ENCODE measurements around the gene RIBC1. TPM values are rescaled to one million over a fixed set of nuclear protein-coding genes. Genes with fewer than 3 reads are reported as not detected.

Gene RIBC1
- 1 to 10 TPM; 1.9 TPM for total RNA-seq
- 1 to 10 TPM; 2.6 to 6.4 (median 4.6) TPM for polyA plus RNA-seq (ENCODE audit: insufficient read length in 6 of 6)
- long read RNA-seq, donor 1, partial matches to known transcripts = 0 of 3 reads
- long read RNA-seq, donor 1, other reads (novel, unspliced or antisense) = 0 of 3 reads
- long read RNA-seq, donor 2, partial matches to known transcripts = 6 of 6 reads
- long read RNA-seq, donor 2, other reads (novel, unspliced or antisense) = 0 of 6 reads
- long read RNA-seq, donor 3 = 0 reads
- long read RNA-seq, donor 4, partial matches to known transcripts = 0 of 1 reads
- long read RNA-seq, donor 4, other reads (novel, unspliced or antisense) = 1 of 1 reads
- long read RNA-seq, donor 5, partial matches to known transcripts = 68 of 124 reads
- long read RNA-seq, donor 5, other reads (novel, unspliced or antisense) = 55 of 124 reads
- long read RNA-seq, donor 6, partial matches to known transcripts = 0 of 1 reads
- long read RNA-seq, donor 6, other reads (novel, unspliced or antisense) = 0 of 1 reads
- long read RNA-seq, donor 7 = 0 reads
- long read RNA-seq, donor 8, partial matches to known transcripts = 0 of 1 reads
- long read RNA-seq, donor 8, other reads (novel, unspliced or antisense) = 0 of 1 reads
- long read RNA-seq, donor 9 = 0 reads
- long read RNA-seq, donor 10, partial matches to known transcripts = 0 of 2 reads
- long read RNA-seq, donor 10, other reads (novel, unspliced or antisense) = 2 of 2 reads
- long read RNA-seq, donor 11, partial matches to known transcripts = 0 of 1 reads
- long read RNA-seq, donor 11, other reads (novel, unspliced or antisense) = 0 of 1 reads
- long read RNA-seq, donor 12, partial matches to known transcripts = 0 of 2 reads
- long read RNA-seq, donor 12, other reads (novel, unspliced or antisense) = 0 of 2 reads

DNA sequence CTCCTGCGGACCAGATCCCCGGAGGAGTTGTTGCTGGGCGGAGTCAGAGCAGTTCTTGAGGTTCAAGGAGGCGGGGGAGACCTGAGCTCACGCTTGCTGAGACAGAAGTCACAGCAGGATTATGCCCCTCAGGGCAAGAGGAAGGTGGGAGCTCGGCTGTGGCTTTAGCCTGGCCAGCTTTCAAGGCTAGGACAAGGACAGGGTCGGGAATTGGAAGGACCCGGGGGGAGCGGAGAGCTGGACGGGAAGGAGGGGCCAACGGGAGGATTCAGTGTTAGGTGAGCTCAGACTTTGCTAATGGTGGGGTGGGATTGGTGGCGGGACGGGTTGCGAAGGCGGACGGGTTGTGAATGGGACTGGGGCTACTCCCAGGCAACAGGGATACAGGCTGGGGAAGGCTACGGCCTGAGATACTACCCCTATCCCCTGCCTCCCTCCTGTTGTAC, at the start of gene RIBC1:
Gene RIBC1 (plus strand): TSS at position 13 of the 446 bp plus-strand sequence. CDS start 3,404 bp downstream, outside the sequence.
- Histone ChIP-seq H3K9me3 (no peaks in the 10 kb centered on the region), H3K4me3 (peak within 1 kb of the TSS; percentile 57 to 81), H3K27me3 (no peaks in the 10 kb centered on the region), H3K36me3 (peaks cover 0 to under 1% of the 10 kb centered on the region in 2 donors), H3K4me1 (peaks cover 9 to 19% of the 10 kb centered on the region in 2 donors), H3K27ac (peak within 1 kb of the TSS; percentile 87 to 90)
- intact Hi-C loops (cut with DNase I) = no loop called here
- DNase-seq = no peak
- ATAC-seq = peak; percentile 27
- TF ChIP-seq, protein P1, sequence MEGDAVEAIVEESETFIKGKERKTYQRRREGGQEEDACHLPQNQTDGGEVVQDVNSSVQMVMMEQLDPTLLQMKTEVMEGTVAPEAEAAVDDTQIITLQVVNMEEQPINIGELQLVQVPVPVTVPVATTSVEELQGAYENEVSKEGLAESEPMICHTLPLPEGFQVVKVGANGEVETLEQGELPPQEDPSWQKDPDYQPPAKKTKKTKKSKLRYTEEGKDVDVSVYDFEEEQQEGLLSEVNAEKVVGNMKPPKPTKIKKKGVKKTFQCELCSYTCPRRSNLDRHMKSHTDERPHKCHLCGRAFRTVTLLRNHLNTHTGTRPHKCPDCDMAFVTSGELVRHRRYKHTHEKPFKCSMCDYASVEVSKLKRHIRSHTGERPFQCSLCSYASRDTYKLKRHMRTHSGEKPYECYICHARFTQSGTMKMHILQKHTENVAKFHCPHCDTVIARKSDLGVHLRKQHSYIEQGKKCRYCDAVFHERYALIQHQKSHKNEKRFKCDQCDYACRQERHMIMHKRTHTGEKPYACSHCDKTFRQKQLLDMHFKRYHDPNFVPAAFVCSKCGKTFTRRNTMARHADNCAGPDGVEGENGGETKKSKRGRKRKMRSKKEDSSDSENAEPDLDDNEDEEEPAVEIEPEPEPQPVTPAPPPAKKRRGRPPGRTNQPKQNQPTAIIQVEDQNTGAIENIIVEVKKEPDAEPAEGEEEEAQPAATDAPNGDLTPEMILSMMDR (IDR thresholded peaks at IDR 0.05) = no peak

DNA sequence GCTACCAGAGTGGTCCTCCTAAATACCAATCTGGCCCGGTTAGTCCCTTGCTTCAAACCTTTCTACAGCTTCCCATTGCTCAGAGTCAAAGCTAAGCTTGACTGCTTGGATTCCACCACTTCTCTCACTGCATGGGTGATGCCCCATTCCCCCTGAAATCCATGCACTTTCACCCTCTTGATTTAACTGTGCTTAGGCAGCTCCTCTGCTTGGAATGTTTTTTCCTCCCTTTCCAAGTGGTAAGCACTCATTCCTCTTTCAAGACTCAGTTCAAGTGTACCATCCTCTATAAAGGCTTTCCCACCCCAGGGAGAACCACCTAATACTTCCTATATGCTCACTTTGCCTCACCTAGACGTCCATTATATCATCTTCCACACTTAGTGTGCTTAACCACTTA, 49.4 kb upstream of the RIBC1 start:
- intact Hi-C loops (cut with DNase I) = no loop called here
- Histone ChIP-seq H3K4me3 (no peak overlapping the region), H3K9me3 (no peaks in the 10 kb centered on the region), H3K27ac (no peak overlapping the region), H3K27me3 (no peaks in the 10 kb centered on the region), H3K4me1 (no peaks in the 10 kb centered on the region), H3K36me3 (peaks cover 0 to 12% of the 10 kb centered on the region in 2 donors)
- ATAC-seq (no peak), DNase-seq (no peak)
- TF ChIP-seq, protein P1 (IDR thresholded peaks at IDR 0.05) = no peak

DNA sequence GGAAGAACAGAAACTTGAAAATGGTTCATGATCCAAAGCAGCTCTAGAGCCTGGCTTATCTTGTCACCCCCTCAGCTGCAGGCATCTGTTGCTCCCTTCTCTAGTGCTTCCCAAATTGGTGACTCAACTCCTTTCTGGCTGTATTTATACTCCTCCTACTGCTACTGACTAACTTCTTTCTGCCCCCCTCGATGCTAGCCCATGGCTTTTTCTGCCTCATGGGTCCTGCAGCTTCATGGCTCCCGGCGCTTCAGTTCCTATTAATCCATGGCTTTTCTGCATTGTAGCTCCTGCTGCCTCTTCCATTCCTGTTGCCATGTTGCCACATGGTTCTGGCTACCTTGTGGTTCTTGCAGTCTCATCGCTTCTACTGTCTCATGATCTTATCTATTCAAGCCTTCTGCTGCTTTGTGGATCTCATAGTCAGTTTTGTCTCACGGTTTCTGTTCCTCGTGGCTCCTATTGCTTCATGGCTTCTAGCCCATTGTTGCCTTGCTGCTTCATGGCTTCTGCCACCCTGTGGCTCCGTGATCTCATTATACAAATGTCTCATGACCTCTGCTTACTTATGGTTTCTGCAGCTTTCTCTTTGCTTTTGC, 48.4 kb upstream of the RIBC1 start:
- Histone ChIP-seq H3K36me3 (peaks cover 0 to 22% of the 10 kb centered on the region in 2 donors), H3K4me1 (no peaks in the 10 kb centered on the region), H3K27me3 (no peaks in the 10 kb centered on the region), H3K4me3 (no peak overlapping the region), H3K27ac (no peak overlapping the region), H3K9me3 (no peaks in the 10 kb centered on the region)
- ATAC-seq = peak; percentile 57
- TF ChIP-seq, protein P1 (IDR thresholded peaks at IDR 0.05) = no peak
- intact Hi-C loops (cut with DNase I) = no loop called here
- no peak for DNase-seq

DNA sequence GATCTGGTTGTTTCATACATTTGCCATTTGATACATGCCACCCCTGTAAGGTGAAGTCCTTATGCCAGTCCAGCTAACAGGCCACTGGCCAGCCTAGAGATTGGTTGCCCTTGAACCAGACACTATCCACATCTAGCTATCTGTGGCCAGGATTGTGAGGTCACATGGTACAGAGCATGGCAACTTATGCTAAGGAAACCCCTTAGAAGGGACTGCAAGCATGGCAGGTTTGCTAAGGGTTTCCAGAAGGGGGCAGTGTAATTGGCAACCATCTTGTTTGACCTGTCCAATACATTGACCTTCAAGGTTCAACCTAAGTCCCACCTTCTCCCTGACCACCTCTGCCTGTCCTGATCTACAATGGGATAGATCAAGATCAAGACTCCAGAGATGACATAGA, 47.8 kb upstream of the RIBC1 start:
- DNase-seq = no peak
- no peaks in the 10 kb centered on the region for H3K4me1 ChIP-seq
- no peak for ATAC-seq

More for the DNA sequence above, 47.8 kb upstream of the RIBC1 start:
- TF ChIP-seq, protein P1 (IDR thresholded peaks at IDR 0.05) = no peak
- Histone ChIP-seq H3K27ac (no peak overlapping the region), H3K27me3 (no peaks in the 10 kb centered on the region), H3K9me3 (no peaks in the 10 kb centered on the region), H3K4me3 (no peak overlapping the region), H3K36me3 (peaks cover 0 to 28% of the 10 kb centered on the region in 2 donors)
- intact Hi-C loops (cut with DNase I) = no loop called here
